Measurements from ENCODE around the gene CORO2A.
"Not testable (repeated sequence)": the region's sequence is repeated elsewhere in the genome, so short reads cannot be mapped to it uniquely, and the experiment has no call there.

CORO2A gene

DNA sequence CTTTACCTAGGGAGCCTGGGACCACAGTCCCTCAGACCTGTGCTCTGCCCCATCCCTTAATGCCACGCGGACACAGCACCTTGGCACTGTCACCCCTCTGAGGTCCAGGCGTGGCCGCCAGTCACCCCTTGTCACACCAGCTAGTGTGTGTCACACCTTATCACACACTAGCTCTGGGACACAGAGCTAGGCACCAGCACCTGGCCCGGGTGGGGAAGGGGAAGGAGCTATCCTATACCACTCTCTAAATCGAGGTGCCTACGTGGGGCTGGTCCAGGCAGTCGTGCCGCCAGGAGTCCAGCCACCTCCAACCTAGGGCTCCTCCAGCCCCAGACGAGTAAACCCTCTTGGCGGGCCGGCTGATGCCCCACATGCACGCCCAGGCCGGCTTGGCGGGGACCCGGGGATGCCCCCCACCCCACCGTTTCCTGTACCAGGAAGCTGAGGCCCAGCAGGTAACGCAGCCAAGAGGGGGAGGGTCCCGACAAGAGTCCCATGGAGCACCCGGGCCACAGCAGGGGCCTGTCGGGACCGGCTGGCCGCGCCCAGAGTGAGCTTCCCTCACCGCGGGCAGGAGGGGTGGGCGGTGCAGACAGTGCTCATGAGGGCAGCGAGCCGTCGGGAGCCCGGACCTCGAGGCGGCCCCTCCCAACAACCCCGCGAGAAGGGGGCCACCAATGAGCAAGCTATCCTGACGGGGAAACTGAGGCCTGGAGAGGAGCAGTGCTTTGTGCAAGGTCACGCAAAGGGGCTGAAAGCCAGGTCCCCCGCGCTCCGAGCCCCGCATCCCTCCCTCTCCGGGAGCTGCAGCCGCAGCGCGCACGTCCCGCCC lies 550 bp downstream of the CORO2A start:
- DNase-seq (ENCODE audit: low spot score) = no peak

DNA sequence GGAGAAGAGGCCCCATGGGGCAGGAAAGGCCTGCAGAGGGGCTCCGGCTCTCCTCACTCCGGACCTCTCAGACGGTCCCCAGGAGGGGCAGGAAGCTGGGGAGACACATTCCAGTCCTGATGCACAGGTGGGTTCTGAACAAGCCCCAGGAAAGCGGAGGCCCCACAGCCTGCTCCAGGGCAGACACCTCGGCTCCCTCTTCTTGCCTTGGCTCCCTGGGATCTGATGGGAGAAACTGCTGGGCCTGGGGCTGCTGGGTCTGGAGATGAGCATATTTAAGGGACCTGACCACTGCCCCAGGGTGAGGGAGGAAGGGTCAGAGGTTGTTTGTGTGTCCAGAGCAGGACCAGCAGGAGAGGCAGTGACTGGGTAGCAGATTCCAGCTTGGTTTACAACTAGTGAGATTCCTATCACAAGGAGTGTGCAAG lies 1.2 kb downstream of the CORO2A start:
- no peak for DNase-seq (ENCODE audit: low spot score)

DNA sequence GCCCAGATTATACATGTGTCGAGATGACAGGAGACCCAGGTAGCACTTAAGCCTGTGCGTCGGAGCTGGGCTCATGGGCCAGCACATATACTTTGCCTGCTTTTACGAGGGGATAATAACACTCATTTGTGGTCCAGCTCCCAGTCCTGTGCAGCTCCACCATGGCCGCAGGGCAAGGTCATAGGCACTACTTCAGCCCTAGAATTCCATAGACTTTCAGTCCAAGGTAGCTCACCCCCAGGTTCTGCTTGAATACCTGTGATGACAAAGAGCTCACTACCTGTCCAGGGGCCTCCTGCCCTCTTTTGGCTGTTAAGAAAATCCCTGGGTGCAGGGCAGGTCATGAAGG lies 1.7 kb downstream of the CORO2A start:
- no peak for DNase-seq (ENCODE audit: low spot score)

DNA sequence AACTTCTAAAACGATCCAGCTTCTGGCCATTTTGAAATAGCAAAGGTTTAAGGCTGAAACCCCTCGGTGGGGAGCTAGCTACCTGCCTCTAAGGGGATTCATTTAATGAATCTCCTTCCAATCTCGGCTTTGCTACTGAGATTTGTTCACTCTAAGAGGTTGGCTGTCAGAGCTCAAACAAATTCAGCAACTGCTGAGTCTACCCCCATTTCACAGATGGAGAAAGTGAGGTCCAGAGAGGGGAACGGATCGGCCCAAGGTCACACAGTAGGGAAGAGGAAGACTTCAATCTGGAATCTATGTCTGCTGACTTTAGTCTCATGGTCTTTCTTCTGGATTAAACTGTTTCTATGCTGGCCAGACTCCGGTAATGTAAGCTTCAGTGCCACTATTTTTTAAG lies 3.0 kb downstream of the CORO2A start:
- DNase-seq (ENCODE audit: low spot score) = no peak

DNA sequence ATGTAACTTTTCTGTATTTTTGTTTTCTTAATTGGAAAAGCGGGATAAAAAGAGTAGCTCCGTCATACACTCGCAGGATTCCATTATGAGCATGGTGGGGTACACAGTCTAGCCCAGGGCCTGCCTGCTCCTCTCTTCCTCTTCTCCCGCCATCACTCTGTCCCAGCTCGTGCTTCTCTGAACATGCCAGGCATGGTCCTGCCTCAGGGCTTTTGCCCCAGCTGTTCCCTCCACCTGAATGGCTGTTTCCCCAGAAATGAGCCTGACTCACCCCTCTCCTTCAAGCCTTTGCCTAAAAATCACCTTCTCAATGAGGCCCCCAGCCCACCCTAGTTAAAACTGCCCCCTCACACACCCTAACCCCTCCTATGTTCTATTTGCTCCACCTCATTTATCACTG lies 4.5 kb downstream of the CORO2A start:
- DNase-seq (ENCODE audit: low spot score) = no peak

DNA sequence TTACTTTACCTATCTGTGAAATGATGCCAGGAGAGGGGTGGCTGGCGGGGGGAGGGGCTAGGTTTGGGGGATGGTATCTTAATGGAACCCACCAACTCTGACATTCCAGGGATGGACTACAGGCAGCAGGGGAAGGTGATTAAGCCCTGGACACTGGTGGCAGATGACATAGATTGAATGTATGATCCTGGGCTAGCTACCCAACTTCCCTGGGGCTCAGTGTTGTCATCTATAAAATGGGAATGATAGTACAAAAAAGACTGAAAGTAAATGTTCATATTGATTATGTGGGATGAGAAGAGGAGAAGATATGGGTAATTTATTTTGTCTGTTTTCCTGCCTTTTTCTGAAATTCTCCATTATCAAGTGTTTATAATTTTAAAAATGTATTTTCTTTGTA lies 6.2 kb downstream of the CORO2A start:
- DNase-seq (ENCODE audit: low spot score) = no peak

DNA sequence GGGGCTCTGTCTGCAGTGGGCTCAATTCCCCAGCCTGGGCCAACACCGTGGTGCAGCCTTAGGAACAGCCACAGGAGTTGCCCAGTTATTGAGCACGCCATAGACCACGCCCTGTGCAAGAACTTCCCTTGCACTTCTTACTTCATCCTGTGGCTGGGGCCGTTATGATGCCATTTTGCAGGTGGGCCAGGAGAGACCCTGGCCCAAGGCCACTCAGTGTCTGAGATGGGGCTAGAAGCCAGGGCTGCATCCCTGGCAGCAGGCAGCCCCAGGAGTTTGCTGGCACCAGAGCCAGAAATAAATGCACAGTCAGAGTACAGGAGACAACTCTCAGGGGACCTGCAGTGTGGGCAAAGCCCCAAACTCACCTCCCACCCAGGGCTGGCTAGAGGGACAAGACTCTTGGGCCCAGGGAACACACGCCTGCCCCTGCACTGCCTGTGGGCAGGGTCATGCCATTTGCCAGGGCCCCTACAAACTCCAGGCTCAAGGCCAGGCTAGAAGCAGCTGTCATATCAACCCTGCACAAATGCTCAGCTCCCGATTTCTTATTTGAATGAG lies 6.7 kb downstream of the CORO2A start:
- DNase-seq (ENCODE audit: low spot score) = no peak

DNA sequence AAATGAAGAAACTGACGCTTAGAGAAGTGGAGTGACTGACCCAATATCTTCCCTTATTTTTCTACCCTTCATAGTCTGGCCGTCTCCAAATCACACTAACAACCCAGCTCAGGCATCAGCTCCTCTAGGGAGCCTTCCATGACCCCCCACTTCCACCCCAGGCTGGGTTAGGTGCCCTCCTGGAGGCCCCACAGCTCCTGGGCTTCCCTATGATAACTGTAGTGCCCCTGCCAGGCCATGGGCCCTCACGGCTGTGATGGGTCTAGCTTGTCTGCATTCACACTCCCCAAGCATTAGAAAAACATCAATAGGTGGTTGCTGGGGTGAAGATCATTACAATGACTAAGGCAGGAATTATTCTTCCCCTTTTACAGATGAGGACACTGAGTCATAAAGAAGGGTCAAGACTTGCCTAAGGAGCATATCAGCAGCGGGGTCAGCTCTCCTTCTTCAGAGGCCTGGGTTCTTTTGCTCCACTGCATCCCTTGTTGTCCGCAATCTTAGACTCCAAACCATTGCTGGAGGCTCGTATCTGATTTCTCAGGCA lies 7.3 kb downstream of the CORO2A start:
- no peak for DNase-seq (ENCODE audit: low spot score)

DNA sequence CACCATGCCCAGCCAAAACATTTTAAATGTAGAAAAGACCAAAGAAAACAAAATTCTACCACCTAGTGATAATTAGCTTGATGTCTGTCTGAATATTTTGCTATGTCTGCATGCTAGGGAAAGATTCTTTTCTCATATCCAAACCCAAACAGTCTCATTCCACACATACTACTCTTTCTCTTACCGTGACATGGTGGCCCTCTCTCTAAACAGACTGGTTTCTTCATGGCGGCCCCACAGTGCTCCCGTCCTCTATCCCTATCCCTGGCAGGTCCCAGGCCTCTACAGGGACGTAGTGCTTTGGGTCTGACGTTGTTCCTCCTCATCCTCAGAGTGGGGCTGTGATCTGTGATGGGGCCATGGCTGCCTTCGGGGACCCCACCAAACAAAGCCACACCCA lies 8.1 kb downstream of the CORO2A start:
- no peak for DNase-seq (ENCODE audit: low spot score)

DNA sequence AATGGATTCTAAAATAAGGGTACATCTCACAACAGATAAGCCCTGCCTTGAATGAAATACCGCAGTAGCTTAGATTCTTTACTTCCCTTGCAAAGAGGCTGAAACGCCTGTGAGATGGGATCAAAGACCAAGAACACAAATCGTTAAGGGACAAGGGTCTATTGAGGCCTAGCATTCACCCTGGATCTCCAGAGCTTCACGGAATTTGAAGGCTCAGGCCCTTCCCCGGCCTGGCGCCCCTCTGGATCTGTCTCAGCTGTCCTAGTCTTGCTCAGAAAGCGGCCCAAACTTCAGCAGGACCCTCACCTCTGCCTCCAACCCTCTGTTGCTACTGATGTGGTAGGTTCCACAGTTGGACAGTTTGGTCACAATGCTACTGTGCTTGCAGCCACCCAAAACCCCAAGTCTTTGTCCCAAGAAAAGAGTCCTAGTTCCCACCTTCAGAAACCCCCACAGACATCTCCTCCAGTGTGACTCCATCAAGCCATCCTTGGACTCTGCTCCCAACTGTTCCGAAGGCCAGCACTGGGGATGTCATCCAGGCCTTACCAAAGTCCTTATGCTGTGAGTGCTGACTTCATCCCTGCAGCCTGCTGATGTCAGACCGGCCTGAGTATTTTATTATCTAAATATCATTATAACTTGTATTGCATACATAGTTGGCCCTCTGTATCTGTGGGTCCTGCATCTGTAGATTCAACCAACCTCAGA lies 9.4 kb downstream of the CORO2A start:
- DNase-seq (ENCODE audit: low spot score) = no peak

DNA sequence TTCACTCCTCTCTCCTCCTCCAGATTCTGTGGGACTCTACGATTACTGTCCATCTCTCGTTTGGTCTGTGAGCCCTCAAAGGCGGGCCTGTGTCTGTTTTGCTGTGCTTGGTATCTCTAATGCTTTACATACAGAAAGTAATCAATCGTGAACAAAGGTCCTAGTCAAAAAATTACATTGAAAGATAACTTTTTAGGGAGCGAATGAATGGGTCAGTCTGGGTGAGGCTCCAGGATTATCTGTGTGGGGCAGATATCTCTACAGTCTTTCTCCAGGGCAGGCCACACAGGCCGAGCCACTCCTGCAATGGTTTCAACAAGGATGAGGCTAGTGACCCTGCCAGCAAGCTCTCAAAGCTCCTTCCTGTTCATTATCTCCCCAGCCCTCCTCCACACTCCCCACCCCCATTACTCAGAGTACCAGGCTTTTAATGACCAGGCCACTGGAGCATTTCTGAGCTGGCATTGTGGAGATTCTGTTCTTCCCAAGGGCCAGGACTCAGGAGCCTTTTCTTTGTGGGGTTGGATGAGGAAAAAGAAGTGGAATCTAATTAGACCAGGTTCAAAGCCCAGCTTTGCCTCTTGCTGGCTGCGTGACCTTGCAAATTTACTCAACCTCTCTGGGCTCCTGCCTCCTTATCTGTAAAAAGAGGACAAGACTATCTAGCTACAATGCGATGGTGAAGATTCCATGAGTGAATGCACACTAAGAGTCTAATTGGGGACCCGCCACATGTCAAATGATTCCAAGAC lies 10.2 kb downstream of the CORO2A start:
- DNase-seq (ENCODE audit: low spot score) = no peak

DNA sequence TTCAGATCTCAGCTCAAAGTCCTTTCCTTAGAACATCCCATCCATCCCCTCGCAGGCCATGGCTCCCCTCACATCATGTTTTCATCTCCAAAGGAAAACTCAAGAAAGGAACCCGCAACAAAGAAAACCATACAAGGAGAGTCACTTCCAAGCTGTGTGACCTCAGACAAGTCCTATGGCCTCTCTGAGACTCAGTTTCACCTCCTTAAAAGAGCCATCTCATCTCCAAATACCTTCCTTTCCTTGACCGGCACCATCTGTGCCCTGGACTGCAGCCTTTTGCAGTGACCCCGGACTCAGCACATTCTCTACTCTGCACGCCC lies 10.7 kb downstream of the CORO2A start:
- DNase-seq (ENCODE audit: low spot score) = no peak

DNA sequence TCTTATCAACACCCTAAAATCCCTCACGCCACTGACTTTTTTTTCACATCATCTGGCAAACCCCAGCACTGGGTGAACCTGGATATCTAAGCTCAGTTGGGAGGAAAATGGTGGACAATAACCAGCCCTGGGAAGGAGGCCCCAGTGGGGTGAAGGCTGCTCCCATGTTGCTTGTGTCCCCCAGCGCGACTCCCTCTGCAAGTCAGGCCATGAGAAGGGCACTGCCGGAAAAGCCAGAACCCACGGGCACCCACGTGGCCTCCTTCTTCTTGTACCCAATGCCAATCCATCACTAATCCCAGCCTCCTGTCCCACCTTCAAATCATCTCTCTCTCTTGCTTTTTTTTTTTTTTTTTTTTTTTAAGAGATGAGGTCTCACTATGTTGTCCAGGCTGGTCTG lies 11.4 kb downstream of the CORO2A start:
- DNase-seq (ENCODE audit: low spot score) = no peak

DNA sequence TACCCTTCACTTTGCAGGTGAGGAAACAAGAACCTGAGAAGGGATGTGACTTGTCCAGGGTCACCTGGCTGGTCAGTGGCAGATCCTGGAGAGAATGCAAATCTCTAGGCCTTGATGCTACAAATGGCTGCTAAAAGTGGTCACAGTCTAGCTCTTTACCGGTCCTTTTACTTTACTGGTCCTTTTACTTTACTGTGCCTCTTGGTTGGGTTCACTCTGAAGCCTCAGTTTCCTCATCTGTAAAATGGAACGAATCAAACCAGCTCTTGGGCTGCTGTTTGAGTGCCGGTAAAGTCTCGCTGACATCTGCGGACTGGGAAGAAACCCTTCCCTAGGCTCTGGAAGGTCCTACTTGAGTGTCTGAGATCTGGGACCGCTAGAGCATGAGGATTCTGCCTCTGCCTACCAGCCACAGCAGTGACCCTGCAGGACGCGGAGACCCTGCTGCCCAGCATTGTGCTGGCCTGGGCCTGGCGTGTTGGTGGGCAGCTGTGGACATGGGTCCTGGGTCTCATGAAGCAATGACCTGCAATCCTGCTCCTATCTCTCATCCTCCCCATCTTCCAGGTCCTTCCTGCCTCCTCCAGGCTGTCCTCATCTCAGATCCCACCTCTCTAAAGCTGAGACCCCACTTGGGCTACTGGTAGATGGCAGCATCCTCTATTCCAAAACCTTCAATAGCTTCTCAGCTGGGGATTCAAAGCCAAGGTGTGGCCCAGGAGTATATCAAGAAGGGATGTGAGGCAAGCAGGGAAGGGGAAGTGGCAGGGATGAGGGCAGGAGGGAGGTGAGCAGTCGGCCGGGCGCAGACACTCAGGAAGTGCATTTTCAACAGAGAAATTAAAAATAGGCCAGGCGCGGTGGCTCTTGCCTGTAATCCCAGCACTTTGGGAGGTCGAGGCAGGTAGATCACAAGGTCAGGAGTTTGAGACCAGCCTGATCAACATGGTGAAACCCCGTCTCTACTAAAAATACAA lies 13.3 kb downstream of the CORO2A start:
- no peak for DNase-seq (ENCODE audit: low spot score)

DNA sequence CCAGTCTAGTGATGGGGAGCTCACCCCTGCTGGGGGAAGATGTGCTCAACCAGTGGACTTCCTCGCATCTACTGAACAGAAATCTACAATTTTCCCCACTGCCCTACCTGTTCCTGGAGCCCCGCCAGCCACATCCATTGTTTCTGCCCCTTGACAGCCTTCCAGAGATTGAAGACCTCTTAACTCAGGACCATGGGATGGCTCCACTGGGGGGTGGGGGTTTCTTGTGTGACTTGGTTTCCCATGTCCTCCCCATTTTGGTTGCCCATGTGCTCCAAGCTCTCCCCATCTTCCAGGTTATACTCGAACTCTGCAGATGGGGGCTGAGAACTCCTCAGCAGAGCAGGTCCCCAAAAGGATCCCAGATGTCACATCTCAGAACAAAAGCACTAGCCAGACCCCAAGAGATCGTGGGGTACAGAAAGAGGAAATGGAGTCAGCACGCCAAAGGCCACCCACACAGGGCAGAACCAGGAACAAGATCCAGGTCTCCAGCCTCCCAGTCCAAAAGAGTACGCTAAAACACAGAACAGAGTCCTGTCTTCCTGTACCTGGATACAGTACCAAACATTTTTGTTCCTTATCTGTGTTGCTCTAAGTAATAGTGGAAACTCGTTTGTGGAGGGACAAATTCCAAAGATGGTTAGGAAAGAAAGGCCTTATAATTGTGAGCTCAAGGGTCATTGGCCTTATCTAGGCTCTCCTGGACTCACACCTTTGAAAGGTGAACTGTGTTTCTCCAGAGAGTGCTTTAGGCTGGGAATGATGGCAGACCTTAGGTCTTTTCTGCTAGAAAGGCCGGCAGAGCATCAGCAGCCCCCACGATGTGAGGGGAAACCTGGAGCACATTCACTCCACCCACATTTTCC lies 15.8 kb downstream of the CORO2A start:
- DNase-seq (ENCODE audit: low spot score) = no peak

DNA sequence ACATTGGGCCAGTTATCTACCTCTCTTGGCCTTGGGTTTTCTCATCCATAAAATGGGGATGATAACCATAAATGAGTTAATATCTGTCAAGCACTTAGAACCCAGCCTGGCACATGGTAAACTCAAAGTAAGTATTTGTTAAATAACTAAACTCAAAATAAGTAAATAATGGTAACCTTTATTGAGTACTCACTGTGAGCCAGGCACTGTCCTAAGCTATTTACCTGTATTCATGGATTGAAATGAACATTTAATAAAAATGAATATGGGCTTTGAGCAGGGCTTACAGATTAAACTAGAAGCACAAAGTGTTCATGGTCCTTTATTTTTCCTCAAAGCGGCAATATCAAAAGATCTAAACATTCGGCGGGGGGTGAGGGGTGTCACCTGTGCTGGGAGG lies 16.7 kb downstream of the CORO2A start:
- no peak for DNase-seq (ENCODE audit: low spot score)

DNA sequence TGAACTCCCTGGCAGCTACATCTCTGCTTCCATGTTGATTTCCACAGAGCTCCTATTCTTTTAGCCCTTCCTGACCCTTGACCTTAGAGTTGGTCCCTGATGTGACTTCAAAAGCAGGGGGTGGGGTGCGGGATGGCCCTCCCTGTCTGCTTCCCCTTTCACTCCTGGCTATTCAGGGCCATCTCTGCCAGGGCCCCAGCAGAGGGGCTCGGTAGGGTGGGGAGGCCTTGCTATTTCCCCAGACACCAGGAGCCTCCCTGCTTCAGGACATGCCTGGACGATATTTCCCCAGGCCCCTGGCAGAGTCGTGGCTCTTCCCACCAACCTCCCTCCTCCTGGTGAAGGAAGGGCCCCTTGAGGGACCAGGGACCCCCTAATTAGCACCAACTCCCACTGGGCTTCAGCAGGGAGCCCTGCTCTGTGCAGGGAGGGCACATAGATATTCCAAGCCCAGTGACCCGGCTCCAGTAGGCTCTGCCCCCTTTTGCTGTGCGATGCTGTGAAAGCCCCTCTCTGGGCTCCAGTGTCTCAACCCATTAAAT lies 17.3 kb downstream of the CORO2A start:
- DNase-seq (ENCODE audit: low spot score) = no peak

DNA sequence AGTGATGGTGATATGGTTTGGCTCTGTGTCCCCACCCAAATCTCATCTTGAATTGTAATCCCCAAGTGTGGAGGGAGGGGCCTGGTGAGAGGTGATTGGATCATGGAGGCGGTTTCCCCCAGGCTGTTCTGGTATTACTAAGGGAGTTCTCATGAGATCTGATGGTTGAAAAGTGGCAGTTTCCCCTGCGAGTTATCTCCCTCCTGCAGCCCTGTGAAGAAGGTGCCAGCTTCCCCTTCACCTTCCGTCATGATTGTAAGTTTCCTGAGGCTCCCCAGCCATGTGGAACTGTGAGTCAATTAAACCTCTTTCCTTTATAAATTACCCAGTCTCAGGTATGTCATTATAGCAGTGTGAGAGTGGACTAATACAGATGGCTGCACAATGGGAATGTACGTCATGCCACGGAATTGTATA lies 17.9 kb downstream of the CORO2A start:
- DNase-seq (ENCODE audit: low spot score) = not testable (repeated sequence)

DNA sequence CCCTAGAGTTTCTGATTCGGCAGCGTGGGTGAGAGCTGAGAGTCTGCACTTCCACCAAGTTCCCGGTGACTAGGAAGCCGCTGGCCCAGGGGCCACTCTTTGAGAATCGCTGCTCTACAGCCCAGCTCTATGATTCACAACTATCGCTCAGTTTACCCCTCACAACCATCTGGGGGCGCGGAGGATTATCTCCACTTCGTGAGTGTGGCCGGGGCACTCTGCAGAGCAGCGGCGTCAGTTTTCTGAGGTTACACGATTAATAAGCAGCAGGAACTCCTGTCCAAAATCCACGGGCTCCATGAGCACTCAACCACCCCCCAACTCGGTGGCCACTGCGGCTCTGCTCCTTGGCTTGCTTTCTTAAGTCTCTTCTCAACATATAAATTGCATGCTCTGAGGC lies 19.3 kb downstream of the CORO2A start:
- no peak for DNase-seq (ENCODE audit: low spot score)

DNA sequence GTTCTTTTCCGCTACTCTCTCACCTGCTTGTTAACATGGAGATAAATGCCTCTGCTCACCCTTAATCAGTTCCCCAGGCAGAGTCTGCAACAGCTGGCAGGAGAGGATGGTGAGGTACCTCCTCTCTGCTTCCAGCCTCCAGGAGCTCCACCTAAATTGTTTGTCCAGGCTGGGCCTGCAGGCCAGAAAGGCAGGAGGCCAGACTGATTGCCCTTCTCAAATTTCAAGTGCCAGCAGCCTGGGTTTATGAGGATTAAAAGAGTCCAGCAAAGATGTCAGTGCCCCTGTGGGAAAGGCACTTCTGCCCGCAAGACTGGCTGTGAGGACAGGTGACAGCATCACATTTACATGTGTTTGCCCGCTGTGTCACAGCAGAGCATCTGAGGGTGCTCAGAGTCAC lies 19.8 kb downstream of the CORO2A start:
- no peak for DNase-seq (ENCODE audit: low spot score)

Data from pons (tissue), 1 donor.